22Rv1 (cell line): ENCODE results near the gene ACSL4.

Source experiments
- ZFX ChIP-seq: fragments of 450-650 bp; IDR thresholded peaks from 2 replicates; pipeline ENCODE4 v1.6.1; 2017; ENCODE audit warnings: antibody characterized with exemption, borderline replicate concordance
- TF ChIP-seq, protein P1 (sequence below): fragments of 450-650 bp; IDR thresholded peaks from 2 replicates; pipeline ENCODE4 v1.5.1; 2017; ENCODE audit warnings: mild to moderate bottlenecking

GRCh38 chrX:109691277-109691676, 41.8 kb downstream of the ACSL4 start:
- TF ChIP-seq, protein P1, sequence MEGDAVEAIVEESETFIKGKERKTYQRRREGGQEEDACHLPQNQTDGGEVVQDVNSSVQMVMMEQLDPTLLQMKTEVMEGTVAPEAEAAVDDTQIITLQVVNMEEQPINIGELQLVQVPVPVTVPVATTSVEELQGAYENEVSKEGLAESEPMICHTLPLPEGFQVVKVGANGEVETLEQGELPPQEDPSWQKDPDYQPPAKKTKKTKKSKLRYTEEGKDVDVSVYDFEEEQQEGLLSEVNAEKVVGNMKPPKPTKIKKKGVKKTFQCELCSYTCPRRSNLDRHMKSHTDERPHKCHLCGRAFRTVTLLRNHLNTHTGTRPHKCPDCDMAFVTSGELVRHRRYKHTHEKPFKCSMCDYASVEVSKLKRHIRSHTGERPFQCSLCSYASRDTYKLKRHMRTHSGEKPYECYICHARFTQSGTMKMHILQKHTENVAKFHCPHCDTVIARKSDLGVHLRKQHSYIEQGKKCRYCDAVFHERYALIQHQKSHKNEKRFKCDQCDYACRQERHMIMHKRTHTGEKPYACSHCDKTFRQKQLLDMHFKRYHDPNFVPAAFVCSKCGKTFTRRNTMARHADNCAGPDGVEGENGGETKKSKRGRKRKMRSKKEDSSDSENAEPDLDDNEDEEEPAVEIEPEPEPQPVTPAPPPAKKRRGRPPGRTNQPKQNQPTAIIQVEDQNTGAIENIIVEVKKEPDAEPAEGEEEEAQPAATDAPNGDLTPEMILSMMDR: no peak
- TF ChIP-seq ZFX: no peak
